GM12892 (cell line): Measurements from ENCODE around the gene PLEKHM3.

Source experiments
- POLR2A ChIP-seq: IDR thresholded peaks from 2 replicates; pipeline ENCODE4 v1.6.1; 2011; ENCODE audit warnings: low read depth, low read length, control low read depth
- POLR2AphosphoS5 ChIP-seq: IDR thresholded peaks from 2 replicates; pipeline ENCODE4 v1.6.1; 2011; ENCODE audit warnings: low read depth, low read length, control low read depth
- TAF1 ChIP-seq: IDR thresholded peaks from 2 replicates; pipeline ENCODE4 v1.6.1; 2011; ENCODE audit warnings: low read depth, mild to moderate bottlenecking, control low read depth, low read length, borderline replicate concordance

DNA sequence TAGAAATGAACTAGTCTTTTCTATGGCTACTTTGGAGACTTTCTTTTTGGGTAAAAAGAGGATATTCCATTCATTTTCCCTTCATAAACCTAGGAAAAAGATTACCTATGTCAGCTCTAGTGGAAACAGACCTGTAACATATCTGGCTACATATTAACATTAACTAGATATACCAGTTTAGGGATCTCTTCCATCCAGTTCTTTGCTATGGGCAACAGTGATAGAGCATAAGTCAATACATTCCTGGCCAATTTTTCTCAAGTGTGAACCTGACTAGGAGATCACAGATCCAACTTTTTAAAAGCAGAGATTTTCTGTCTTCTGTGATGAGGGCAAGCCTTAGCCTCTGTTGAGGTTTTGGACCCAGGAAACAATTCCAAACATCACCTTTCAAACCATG lies 34.5 kb downstream of the PLEKHM3 start:
- TF ChIP-seq POLR2A (no peak), POLR2AphosphoS5 (no peak), TAF1 (no peak)
